GM12878 (cell line): ENCODE results near the gene ZNF469. TPM values are rescaled to one million over a fixed set of nuclear protein-coding genes. Genes with fewer than 3 reads are reported as not detected.

Experiments used
- CBFB ChIP-seq: IDR thresholded peaks from 2 replicates; pipeline ENCODE4 v1.6.1; 2016; ENCODE audit warnings: antibody characterized with exemption, low read depth
- IKZF2 ChIP-seq, 2 experiments: fragments of 450-650 bp; IDR thresholded peaks; 2 replicates each; pipeline ENCODE4 v1.6.1; 2017; ENCODE audit warnings: mild to moderate bottlenecking in 2 of 2, moderate library complexity in 2 of 2
- JUNB ChIP-seq: IDR thresholded peaks from 2 replicates; pipeline ENCODE4 v1.6.1; 2016; ENCODE audit warnings: antibody characterized with exemption, mild to moderate bottlenecking
- NR2F1 ChIP-seq: fragments of 450-650 bp; conservative IDR thresholded peaks from 2 replicates; pipeline ENCODE4 v1.6.1; 2017; ENCODE audit warnings: mild to moderate bottlenecking
- SMC3 ChIP-seq: IDR thresholded peaks from 2 replicates; pipeline ENCODE4 v1.6.1; 2011; ENCODE audit warnings: low read length, improper control_type of control experiment, borderline replicate concordance
- SREBF2 ChIP-seq: IDR thresholded peaks from 2 replicates; pipeline ENCODE4 v1.6.1; 2012; ENCODE audit warnings: mild to moderate bottlenecking, low read length
- polyA plus RNA-seq, 11 experiments: library from polyadenylated mRNA; depleted of rRNA in 4 of 11; unstranded in 6 of 11; stranded (reverse) in 5 of 11; fragments of >200 nt; fragmentation: Nextera tagmentation in 4 of 11; fragmentation: Illumina TruSeq in 1 of 11; extraction: Ambion mirVana in 4 of 11; extraction: Trizol in 1 of 11; gene quantifications; 1 replicate in 1 of 11; 2 replicates in 10 of 11; pipeline versions ENCODE4 v1.2.1 to v1.2.3, GENCODE V29; 2011 to 2016; ENCODE audit warnings: inconsistent platforms in 2 of 11, missing spikeins in 2 of 11, low read depth in 1 of 11
- total RNA-seq, 4 experiments: library from RNA; depleted of rRNA in 3 of 4; stranded (reverse); fragments of >200 nt in 3 of 4; fragmentation: Illumina TruSeq in 1 of 4; extraction: Trizol in 1 of 4; gene quantifications; 2 replicates each; pipeline versions ENCODE4 v1.2.1 to v1.2.3, GENCODE V29; 2013 to 2021
- TF ChIP-seq, protein P1 (sequence below): IDR thresholded peaks from 2 replicates; pipeline ENCODE4 v1.6.1; 2012; ENCODE audit warnings: mild to moderate bottlenecking, low read depth, low read length
- TF ChIP-seq, protein P2 (sequence below): IDR thresholded peaks from 2 replicates; pipeline ENCODE4 v1.6.1; 2011; ENCODE audit warnings: low read depth, low read length, improper control_type of control experiment, borderline replicate concordance
- TF ChIP-seq, protein P3 (sequence below): fragments of 450-650 bp; IDR thresholded peaks from 2 replicates; pipeline ENCODE4 v1.6.1; 2017; ENCODE audit warnings: mild to moderate bottlenecking, low read depth, inconsistent platforms; ENCODE audit not compliant: poor library complexity, severe bottlenecking
- TF ChIP-seq, protein P4 (sequence below): fragments of 450-650 bp; IDR thresholded peaks from 2 replicates; pipeline ENCODE4 v1.6.1; 2017; ENCODE audit warnings: mild to moderate bottlenecking

The ZNF469 gene
- total and polyA plus RNA-seq, 10 of the 15 experiments (the other 5 are each of a cell fraction or from before 2014, with no cell fraction given) = 0.01 to 0.21 (median 0.04) TPM; not detected in 3

DNA sequence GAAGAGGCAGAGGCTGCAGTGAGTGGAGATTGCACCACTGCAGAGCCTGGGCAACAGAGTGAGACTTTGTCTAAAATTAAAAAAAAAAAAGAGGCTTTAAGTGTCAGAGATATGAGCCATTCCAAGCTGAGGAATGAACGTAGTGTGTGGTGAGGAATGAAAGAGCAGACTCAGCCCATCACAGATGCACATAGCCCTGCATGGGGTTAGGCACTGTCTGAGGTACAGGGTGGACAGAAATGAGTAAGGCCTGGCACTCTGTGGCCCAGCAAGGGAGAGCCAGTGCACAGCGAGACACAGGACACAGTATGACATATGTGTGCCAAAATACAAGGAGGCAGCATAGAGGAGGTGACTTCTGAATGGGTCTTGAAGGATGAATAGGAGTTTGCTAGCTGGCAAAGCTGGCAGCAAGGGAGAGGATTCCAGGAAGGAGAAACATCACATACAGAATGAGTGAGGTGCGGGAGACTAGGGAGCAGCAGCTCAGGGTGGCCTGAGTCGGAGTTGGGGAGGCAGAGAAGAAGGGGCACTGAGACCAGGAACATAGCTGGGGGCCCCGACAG lies 8.7 kb upstream of the ZNF469 start (continued):
- TF ChIP-seq, protein P1, sequence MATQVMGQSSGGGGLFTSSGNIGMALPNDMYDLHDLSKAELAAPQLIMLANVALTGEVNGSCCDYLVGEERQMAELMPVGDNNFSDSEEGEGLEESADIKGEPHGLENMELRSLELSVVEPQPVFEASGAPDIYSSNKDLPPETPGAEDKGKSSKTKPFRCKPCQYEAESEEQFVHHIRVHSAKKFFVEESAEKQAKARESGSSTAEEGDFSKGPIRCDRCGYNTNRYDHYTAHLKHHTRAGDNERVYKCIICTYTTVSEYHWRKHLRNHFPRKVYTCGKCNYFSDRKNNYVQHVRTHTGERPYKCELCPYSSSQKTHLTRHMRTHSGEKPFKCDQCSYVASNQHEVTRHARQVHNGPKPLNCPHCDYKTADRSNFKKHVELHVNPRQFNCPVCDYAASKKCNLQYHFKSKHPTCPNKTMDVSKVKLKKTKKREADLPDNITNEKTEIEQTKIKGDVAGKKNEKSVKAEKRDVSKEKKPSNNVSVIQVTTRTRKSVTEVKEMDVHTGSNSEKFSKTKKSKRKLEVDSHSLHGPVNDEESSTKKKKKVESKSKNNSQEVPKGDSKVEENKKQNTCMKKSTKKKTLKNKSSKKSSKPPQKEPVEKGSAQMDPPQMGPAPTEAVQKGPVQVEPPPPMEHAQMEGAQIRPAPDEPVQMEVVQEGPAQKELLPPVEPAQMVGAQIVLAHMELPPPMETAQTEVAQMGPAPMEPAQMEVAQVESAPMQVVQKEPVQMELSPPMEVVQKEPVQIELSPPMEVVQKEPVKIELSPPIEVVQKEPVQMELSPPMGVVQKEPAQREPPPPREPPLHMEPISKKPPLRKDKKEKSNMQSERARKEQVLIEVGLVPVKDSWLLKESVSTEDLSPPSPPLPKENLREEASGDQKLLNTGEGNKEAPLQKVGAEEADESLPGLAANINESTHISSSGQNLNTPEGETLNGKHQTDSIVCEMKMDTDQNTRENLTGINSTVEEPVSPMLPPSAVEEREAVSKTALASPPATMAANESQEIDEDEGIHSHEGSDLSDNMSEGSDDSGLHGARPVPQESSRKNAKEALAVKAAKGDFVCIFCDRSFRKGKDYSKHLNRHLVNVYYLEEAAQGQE = no peak
- TF ChIP-seq NR2F1 = no peak
- TF ChIP-seq, protein P2, sequence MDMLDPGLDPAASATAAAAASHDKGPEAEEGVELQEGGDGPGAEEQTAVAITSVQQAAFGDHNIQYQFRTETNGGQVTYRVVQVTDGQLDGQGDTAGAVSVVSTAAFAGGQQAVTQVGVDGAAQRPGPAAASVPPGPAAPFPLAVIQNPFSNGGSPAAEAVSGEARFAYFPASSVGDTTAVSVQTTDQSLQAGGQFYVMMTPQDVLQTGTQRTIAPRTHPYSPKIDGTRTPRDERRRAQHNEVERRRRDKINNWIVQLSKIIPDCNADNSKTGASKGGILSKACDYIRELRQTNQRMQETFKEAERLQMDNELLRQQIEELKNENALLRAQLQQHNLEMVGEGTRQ = no peak
- no peak for TF ChIP-seq CBFB
- TF ChIP-seq JUNB = no peak
- TF ChIP-seq IKZF2 (IDR thresholded peaks at IDR 0.05) = no peak
- TF ChIP-seq, protein P3, sequence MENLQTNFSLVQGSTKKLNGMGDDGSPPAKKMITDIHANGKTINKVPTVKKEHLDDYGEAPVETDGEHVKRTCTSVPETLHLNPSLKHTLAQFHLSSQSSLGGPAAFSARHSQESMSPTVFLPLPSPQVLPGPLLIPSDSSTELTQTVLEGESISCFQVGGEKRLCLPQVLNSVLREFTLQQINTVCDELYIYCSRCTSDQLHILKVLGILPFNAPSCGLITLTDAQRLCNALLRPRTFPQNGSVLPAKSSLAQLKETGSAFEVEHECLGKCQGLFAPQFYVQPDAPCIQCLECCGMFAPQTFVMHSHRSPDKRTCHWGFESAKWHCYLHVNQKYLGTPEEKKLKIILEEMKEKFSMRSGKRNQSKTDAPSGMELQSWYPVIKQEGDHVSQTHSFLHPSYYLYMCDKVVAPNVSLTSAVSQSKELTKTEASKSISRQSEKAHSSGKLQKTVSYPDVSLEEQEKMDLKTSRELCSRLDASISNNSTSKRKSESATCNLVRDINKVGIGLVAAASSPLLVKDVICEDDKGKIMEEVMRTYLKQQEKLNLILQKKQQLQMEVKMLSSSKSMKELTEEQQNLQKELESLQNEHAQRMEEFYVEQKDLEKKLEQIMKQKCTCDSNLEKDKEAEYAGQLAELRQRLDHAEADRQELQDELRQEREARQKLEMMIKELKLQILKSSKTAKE = no peak
- TF ChIP-seq SREBF2 = no peak
- TF ChIP-seq SMC3 = no peak
- TF ChIP-seq, protein P4, sequence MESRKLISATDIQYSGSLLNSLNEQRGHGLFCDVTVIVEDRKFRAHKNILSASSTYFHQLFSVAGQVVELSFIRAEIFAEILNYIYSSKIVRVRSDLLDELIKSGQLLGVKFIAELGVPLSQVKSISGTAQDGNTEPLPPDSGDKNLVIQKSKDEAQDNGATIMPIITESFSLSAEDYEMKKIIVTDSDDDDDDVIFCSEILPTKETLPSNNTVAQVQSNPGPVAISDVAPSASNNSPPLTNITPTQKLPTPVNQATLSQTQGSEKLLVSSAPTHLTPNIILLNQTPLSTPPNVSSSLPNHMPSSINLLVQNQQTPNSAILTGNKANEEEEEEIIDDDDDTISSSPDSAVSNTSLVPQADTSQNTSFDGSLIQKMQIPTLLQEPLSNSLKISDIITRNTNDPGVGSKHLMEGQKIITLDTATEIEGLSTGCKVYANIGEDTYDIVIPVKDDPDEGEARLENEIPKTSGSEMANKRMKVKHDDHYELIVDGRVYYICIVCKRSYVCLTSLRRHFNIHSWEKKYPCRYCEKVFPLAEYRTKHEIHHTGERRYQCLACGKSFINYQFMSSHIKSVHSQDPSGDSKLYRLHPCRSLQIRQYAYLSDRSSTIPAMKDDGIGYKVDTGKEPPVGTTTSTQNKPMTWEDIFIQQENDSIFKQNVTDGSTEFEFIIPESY = no peak
